Stimulated activated CD8-positive, alpha-beta memory T cell treated with anti-CD3 and anti-CD28 coated beads, Interleukin-2, amount 100 ng/mL, for 1 hour (primary cell): ENCODE results near the gene HSD11B1L.
"Not testable (repeated sequence)": the region's sequence is repeated elsewhere in the genome, so short reads cannot be mapped to it uniquely, and the experiment has no call there.

Experiments
- DNase-seq, 2 donors: peaks; one replicate each; pipeline ENCODE4 v3.0.0-alpha.2; 2020; ENCODE audit warnings: low read depth in 2 of 2

HSD11B1L gene

DNA sequence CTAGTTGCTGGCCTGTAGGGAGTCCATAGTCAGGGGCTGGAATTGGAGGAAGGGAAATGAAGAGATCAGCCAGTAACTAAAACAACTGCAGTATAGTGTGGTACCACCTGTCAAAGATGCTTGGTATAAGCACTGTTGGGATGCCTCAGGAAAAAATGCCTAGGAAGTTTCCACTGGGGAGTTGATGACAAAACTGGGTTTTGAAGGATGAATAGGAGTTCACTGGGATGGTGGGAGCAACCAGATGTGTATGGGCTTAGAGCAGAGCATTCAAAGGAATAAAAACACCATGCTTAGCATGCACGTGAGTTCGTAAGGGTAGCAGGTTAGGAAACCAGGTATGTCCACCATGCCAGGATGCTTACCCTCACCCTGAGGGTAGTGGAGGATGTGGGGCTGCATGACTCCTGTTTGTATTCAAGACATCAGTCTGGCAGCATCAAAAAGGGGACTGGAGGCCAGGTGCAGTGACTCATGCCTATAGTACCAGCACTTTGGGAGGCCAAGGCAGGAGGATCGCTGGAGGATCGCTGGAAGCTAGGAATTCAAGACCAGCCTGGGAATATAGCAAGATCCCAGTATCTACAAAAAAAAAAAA is 46.7 kb downstream of the HSD11B1L start:
- no peak for DNase-seq

DNA sequence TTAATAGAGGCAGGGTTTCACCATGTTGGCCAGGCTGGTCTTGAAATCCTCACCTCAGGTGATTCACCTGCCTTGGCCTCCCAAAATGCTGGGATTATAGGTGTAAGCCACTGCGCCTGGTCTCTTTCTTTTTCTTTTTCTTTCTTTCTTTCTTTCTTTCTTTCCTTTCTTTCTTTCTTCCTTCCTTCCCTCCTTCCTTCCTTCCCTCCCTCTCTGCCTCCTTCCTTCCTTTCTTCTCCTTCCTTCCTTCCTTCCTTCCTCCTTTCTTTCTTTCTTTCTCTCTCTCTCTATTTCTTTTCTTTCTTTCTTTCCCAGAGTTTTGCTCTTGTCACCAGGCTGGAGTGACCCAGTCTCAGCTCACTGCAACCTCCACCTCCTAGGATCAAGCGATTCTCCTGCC is 52.3 kb downstream of the HSD11B1L start:
- not testable (repeated sequence) for DNase-seq
